HepG2 (cell line): ENCODE results near the gene ATP10D.

Experiments
- BHLHE40 ChIP-seq: IDR thresholded peaks from 2 replicates; pipeline ENCODE4 v1.6.1; 2011; ENCODE audit warnings: low read length, improper control_type of control experiment
- CHD2 ChIP-seq: IDR thresholded peaks from 2 replicates; pipeline ENCODE4 v1.6.1; 2011; ENCODE audit warnings: low read depth, low read length, improper control_type of control experiment
- HOXA5 ChIP-seq: sonication (generic); formaldehyde crosslinking; IDR thresholded peaks from 2 replicates; pipeline ENCODE4 v1.4.0; 2020; ENCODE audit warnings: missing genetic modification reagents
- HOXD1 ChIP-seq: sonication (generic); formaldehyde crosslinking; IDR thresholded peaks from 2 replicates; pipeline ENCODE4 v1.5.0; 2020; ENCODE audit warnings: missing genetic modification reagents
- IRF2 ChIP-seq: IDR thresholded peaks from 2 replicates; pipeline ENCODE4 v1.6.1; 2018; ENCODE audit warnings: missing genetic modification reagents, missing compliant biosample characterization
- JUND ChIP-seq: sonication (generic); formaldehyde crosslinking; IDR thresholded peaks from 2 replicates; pipeline ENCODE4 v1.8.0; 2022; ENCODE audit warnings: mild to moderate bottlenecking, missing genetic modification reagents
- MEF2D ChIP-seq: sonication (generic); formaldehyde crosslinking; IDR thresholded peaks from 2 replicates; pipeline ENCODE4 v1.5.1; 2020; ENCODE audit warnings: mild to moderate bottlenecking, missing genetic modification reagents
- THRA ChIP-seq: sonication (generic); formaldehyde crosslinking; IDR thresholded peaks from 2 replicates; pipeline ENCODE4 v1.4.0; 2020; ENCODE audit warnings: missing genetic modification reagents, borderline replicate concordance
- ZMAT3 ChIP-seq: sonication (generic); formaldehyde crosslinking; conservative IDR thresholded peaks from 2 replicates; pipeline ENCODE4 v1.7.0; 2021; ENCODE audit warnings: missing genetic modification reagents
- ZNF263 ChIP-seq: sonication (generic); formaldehyde crosslinking; IDR thresholded peaks from 2 replicates; pipeline ENCODE4 v1.4.0; 2020; ENCODE audit warnings: missing genetic modification reagents
- ZNF354B ChIP-seq: sonication (generic); formaldehyde crosslinking; IDR thresholded peaks from 2 replicates; pipeline ENCODE4 v1.8.0; 2022; ENCODE audit warnings: mild to moderate bottlenecking, missing genetic modification reagents
- ZNF740 ChIP-seq: sonication (generic); formaldehyde crosslinking; IDR thresholded peaks from 2 replicates; pipeline ENCODE4 v1.4.0; 2020; ENCODE audit warnings: missing genetic modification reagents
- TF ChIP-seq, protein P1 (sequence below): sonication (generic); formaldehyde crosslinking; IDR thresholded peaks from 2 replicates; pipeline ENCODE4 v1.5.0; 2020; ENCODE audit warnings: mild to moderate bottlenecking, missing genetic modification reagents, moderate library complexity
- TF ChIP-seq, protein P2 (sequence below): sonication (generic); formaldehyde crosslinking; IDR thresholded peaks from 2 replicates; pipeline ENCODE4 v1.5.0; 2020; ENCODE audit warnings: missing genetic modification reagents

DNA sequence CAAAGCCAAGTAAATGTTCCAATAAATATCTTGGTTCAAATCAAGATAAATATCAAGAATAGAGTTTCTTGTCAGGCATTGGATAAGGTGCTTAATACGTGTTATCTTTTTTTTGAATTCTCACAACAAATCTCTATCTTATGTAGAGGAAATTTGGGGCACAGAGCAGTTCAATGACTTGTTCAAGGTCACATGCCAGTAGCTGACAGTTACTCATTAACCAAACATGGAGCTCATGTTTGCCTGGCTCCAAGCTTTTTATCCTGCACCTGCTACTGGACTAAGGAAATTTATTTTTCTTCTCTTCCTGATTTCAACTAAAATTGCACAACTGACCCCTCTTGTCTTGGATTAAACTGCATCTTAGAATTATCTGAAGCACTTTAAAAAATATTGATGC is 76.3 kb downstream of the ATP10D start:
- TF ChIP-seq MEF2D (no peak), ZNF354B (CRISPR knock-in tag) (no peak), IRF2 (CRISPR knock-in tag) (no peak), ZNF263 (CRISPR knock-in tag) (no peak), ZMAT3 (CRISPR knock-in tag) (no peak), CHD2 (no peak), JUND (CRISPR knock-in tag) (no peak), THRA (CRISPR knock-in tag) (no peak), ZNF740 (no peak), HOXA5 (CRISPR knock-in tag) (no peak), HOXD1 (CRISPR knock-in tag) (no peak), BHLHE40 (no peak)
- TF ChIP-seq, protein P1, sequence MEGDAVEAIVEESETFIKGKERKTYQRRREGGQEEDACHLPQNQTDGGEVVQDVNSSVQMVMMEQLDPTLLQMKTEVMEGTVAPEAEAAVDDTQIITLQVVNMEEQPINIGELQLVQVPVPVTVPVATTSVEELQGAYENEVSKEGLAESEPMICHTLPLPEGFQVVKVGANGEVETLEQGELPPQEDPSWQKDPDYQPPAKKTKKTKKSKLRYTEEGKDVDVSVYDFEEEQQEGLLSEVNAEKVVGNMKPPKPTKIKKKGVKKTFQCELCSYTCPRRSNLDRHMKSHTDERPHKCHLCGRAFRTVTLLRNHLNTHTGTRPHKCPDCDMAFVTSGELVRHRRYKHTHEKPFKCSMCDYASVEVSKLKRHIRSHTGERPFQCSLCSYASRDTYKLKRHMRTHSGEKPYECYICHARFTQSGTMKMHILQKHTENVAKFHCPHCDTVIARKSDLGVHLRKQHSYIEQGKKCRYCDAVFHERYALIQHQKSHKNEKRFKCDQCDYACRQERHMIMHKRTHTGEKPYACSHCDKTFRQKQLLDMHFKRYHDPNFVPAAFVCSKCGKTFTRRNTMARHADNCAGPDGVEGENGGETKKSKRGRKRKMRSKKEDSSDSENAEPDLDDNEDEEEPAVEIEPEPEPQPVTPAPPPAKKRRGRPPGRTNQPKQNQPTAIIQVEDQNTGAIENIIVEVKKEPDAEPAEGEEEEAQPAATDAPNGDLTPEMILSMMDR (CRISPR knock-in tag), result no peak
- TF ChIP-seq, protein P2, sequence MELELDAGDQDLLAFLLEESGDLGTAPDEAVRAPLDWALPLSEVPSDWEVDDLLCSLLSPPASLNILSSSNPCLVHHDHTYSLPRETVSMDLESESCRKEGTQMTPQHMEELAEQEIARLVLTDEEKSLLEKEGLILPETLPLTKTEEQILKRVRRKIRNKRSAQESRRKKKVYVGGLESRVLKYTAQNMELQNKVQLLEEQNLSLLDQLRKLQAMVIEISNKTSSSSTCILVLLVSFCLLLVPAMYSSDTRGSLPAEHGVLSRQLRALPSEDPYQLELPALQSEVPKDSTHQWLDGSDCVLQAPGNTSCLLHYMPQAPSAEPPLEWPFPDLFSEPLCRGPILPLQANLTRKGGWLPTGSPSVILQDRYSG, result no peak
